Thyroid gland (tissue), 4 donors: ENCODE results near the gene IL34.
"Not testable (repeated sequence)": the region's sequence is repeated elsewhere in the genome, so short reads cannot be mapped to it uniquely, and the experiment has no call there.

Experiments
- POLR2A ChIP-seq, 2 donors: fragments of 450-650 bp; IDR thresholded peaks; one replicate each; pipeline ENCODE4 v1.6.1; 2017; ENCODE audit warnings: antibody characterized with exemption in 2 of 2, mild to moderate bottlenecking in 2 of 2, moderate library complexity in 1 of 2
- TF ChIP-seq, protein P1 (sequence below), 6 experiments: fragments of 200-600 bp in 3 of 6; fragments of 450-650 bp in 3 of 6; sonication (generic) in 3 of 6; IDR thresholded peaks; one replicate each; pipeline ENCODE4 v1.5.1; 2016 to 2019; ENCODE audit warnings: antibody characterized with exemption in 6 of 6, mild to moderate bottlenecking in 2 of 6, inconsistent platforms in 1 of 6, moderate library complexity in 1 of 6

- TF ChIP-seq, protein P1, sequence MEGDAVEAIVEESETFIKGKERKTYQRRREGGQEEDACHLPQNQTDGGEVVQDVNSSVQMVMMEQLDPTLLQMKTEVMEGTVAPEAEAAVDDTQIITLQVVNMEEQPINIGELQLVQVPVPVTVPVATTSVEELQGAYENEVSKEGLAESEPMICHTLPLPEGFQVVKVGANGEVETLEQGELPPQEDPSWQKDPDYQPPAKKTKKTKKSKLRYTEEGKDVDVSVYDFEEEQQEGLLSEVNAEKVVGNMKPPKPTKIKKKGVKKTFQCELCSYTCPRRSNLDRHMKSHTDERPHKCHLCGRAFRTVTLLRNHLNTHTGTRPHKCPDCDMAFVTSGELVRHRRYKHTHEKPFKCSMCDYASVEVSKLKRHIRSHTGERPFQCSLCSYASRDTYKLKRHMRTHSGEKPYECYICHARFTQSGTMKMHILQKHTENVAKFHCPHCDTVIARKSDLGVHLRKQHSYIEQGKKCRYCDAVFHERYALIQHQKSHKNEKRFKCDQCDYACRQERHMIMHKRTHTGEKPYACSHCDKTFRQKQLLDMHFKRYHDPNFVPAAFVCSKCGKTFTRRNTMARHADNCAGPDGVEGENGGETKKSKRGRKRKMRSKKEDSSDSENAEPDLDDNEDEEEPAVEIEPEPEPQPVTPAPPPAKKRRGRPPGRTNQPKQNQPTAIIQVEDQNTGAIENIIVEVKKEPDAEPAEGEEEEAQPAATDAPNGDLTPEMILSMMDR (IDR thresholded peaks at IDR 0.05), result not testable (repeated sequence)
- TF ChIP-seq POLR2A (IDR thresholded peaks at IDR 0.05), result not testable (repeated sequence)
These were observed 3.1 kb upstream of the IL34 start for GRCh38 chr16:70643264-70643663.
